GM12801 (cell line): ENCODE results near the gene LMOD1.

Source experiments
- TF ChIP-seq, protein P1 (sequence below): IDR thresholded peaks from one replicate; pipeline ENCODE4 v1.5.1; 2011; ENCODE audit warnings: control low read depth; ENCODE audit not compliant: insufficient read length; ENCODE audit errors: extremely low read depth

LMOD1 gene

GRCh38 chr1:201955729-201956143 is 9.4 kb upstream of the LMOD1 start:
- TF ChIP-seq, protein P1, sequence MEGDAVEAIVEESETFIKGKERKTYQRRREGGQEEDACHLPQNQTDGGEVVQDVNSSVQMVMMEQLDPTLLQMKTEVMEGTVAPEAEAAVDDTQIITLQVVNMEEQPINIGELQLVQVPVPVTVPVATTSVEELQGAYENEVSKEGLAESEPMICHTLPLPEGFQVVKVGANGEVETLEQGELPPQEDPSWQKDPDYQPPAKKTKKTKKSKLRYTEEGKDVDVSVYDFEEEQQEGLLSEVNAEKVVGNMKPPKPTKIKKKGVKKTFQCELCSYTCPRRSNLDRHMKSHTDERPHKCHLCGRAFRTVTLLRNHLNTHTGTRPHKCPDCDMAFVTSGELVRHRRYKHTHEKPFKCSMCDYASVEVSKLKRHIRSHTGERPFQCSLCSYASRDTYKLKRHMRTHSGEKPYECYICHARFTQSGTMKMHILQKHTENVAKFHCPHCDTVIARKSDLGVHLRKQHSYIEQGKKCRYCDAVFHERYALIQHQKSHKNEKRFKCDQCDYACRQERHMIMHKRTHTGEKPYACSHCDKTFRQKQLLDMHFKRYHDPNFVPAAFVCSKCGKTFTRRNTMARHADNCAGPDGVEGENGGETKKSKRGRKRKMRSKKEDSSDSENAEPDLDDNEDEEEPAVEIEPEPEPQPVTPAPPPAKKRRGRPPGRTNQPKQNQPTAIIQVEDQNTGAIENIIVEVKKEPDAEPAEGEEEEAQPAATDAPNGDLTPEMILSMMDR = no peak

DNA sequence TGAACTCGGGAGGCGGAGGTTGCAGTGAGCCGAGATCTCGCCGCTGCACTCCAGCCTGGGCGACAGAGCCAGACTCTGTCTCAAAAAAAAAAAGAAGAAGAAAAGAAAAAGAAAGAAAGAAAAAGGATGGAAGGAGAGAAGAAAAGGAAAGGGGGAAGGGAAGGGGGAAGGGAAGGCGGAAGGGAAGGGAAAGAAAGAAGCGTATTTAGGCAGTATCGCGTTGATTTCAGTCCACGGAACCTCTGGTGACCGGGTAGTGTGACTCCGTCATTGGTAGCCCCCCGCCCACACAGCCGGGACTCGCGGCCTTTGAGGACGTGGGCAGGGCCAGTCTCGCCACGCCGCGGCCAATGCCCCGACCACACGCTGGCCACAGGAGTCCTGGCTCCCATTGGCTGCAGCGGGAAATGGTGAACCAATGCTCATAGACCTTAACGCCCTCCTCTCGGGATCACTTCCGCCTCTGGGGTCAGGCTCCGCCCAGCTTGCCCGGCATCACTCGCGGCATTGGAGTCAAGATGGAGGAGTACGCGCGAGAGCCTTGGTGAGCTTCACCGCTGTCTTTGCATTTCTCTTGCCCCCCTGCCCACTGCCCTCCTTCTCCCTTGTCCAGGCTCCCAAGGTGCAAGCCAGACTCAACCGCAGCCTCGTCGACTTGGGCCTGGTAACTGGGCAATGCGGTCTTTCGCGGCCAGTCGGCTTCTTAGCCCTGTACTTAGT is 8.8 kb upstream of the LMOD1 start, which contains the start of gene TIMM17A:
Gene TIMM17A, plus strand, starts transcription at position 495 of the 720 bp plus-strand sequence. Its CDS starts 24 bp downstream, at position 519.
- TF ChIP-seq, protein P1 = no peak

GRCh38 chr1:201954263-201955008 is 8.1 kb upstream of the LMOD1 start:
- TF ChIP-seq, protein P1 = no peak

GRCh38 chr1:201949491-201949890 is 3.1 kb upstream of the LMOD1 start:
- TF ChIP-seq, protein P1 = no peak

GRCh38 chr1:201947697-201948008 is 1.3 kb upstream of the LMOD1 start:
- TF ChIP-seq, protein P1 = no peak

DNA sequence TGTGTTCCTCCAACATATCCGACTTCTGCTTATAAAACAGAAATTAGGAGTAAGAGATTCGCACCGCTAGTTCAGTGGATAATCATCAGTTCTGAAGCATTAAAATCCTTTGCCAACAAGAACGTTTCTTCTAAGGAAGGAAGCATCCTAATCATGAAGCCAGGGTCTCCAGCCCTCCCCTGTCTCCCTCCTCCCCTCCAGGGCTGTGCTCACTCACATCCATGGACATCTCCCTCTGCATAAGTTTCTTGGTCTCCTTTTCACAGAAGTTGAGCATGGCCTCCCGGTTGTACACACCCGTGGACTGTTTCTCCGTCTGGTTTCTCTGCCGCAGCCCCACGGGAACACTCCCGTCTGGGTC is 505 bp downstream of the LMOD1 start:
- TF ChIP-seq, protein P1 = no peak

- TF ChIP-seq, protein P1 = no peak
Measured at GRCh38 chr1:201945157-201945556, 1.2 kb downstream of the LMOD1 start.
